GM19193 (cell line): Measurements from ENCODE around the gene MYH3.

ENCODE experiments used
- POLR2A ChIP-seq: IDR thresholded peaks from 4 replicates; pipeline ENCODE4 v1.6.1; 2011; ENCODE audit not compliant: insufficient read depth, insufficient read length; ENCODE audit errors: extremely low read depth

The MYH3 gene

GRCh38 chr17:10661437-10661836, 4.3 kb upstream of the MYH3 start:
- no peak for TF ChIP-seq POLR2A

DNA sequence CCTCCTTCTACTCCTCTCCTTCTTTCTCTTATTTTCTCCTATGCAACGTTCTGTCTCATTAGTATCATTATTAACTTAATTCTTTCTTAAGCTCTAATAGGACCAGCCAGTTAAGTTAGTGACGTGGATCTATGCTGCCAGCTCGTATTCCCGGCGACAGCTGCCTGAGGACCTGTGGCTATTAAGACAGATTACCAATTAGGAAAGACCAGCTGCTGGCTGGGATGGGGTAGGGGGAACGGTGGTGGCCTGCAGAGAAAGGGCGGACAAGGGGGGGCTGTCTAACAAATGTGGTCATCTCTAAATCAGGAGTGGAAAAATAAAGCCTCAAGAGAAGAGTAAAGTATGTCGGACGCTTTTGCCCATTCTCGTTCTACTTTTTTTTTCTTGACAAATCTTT, 770 bp upstream of the MYH3 start:
- no peak for TF ChIP-seq POLR2A

- TF ChIP-seq POLR2A = no peak
Observed at GRCh38 chr17:10653987-10654386, 3.1 kb downstream of the MYH3 start.

DNA sequence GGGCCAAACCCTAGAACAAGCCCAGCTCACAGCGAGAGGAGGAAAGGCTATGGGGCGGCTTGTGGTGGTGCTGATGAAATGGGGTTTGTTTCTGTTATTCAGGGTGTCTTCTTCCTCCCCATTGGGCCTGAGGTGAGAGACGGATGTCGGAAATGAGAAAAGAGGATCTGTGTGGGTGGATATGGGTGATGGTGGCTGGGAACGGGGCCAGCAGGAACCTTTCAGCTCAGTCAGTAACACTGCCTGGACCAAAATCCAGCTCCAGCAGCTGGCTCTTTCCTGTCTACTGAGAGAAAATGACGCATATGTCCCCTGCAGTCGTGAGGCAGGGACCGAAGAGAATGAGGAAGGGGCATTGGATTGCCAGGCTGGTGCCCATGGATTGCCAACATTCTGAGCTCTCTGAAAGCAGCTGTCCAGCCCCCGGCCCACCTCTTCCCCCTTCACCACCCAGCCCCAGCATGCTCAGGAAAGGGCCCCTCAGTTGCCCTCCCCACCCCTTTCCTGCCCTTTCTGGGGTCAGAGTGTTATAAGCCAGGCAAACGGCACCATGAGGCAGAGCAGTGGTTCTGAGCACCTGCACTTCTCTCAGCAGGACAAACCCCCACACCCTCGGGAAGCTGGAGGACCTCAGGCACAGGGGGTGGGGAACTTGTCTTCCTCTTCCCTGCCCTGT, 4.0 kb downstream of the MYH3 start:
- no peak for TF ChIP-seq POLR2A

DNA sequence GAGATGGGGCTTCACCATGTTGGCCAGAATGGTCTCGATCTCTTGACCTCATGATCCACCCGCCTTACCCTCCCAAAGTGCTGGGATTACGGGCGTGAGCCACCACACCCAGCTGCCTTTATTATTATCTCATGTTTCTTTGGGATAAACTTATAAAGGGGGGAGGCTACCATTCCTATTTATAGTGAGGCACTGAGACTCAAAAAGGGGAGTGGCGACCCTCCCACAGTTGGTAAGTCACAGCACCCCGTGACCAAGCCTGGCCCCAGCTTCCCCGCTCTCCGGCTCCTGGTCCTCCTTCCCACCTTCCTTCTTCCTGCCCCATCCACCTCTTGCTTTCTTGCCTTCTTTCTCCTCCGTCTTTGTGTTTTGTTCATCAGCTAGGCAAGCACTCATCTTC, 5.2 kb downstream of the MYH3 start:
- no peak for TF ChIP-seq POLR2A

DNA sequence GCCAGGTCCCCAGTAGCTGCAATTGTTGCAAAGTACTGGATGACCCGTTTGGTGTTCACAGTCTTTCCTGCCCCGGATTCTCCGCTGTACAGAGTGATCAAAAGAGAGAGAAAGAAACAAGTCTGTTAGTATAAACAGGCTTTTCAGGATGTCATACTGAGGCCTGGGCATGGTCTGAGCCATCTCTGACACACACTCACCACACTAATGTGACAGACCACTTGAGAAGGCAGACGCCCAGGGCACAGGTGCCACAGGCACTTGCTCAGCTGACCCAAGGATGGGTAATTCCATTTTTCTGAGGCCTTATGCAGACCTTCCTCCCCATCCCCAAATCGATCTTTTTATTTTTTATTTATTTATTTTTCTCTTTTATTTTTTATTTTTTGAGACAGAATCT, 7.5 kb downstream of the MYH3 start:
- no peak for TF ChIP-seq POLR2A

GRCh38 chr17:10648956-10649355, 8.2 kb downstream of the MYH3 start:
- no peak for TF ChIP-seq POLR2A

DNA sequence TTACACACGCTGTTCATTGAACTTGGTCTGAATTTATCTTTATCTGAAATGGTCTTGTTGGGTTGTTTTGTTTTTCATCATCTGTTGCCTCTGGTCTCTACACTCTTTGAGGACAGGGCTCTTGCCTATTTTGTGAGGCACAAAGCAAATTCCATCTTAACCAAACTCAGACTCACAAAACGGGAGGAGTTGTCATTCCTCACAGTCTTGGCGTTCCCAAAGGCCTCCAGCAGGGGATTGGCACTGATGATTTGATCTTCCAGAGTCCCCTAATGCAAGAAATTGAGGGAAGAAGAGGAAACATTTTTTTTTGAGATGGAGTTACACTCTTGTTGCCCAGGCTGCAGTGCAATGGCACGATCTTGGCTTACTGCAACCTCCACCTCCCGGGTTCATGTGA, 8.7 kb downstream of the MYH3 start:
- TF ChIP-seq POLR2A = no peak

GRCh38 chr17:10646392-10646990, 10.6 kb downstream of the MYH3 start:
- no peak for TF ChIP-seq POLR2A

DNA sequence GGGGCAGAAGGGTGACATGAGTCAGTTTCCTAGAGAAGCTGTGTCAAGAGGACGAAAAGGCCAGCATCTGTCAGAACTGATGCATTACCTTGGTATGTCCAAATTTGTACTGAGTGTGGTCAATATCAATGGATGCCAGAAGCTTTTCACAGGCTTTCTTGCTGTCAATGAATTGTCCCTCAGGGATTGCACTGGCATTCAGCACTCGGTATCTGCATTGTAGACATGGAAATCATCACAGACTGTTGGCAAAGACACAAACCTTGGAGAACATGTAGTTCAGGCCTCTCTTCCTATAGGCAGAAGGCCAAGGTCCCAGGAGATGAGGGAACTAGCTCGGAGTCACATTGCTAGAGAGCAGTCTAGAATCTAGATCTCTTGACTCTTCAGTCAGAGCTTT, 16.6 kb downstream of the MYH3 start:
- TF ChIP-seq POLR2A = no peak

GRCh38 chr17:10638151-10638550, 19.0 kb downstream of the MYH3 start:
- TF ChIP-seq POLR2A = no peak

- no peak for TF ChIP-seq POLR2A
Observed at GRCh38 chr17:10635290-10635689, 21.8 kb downstream of the MYH3 start.

DNA sequence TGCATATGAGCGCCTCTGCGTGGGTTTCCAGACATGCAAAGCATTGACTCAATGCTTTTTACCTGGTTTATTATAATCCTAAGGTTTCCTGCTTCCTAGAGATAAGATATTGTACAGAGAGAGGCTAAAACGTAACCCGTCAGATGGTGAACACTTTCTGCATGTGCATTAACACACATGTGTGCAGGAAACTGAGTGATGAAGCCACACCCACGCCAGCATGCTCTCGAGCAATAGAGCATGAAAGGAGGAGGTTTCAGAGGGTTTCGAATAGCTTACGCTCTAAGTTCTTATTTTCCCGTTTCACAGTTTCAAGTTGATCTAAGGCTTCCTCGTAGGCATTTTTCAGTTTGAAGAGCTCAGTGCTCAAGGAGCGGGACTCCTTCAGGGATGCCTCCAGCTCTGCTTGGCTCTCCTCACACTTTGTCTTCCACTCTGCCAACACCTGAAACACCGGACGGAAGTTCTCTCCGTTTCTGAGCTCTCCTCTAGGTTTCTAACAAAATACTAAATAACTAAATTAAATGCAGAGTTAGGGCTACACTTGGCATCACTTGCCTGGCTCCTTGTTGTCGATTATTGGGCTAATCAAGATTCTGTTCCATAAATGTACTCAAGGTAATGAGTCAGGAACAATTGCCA, 23.2 kb downstream of the MYH3 start:
- TF ChIP-seq POLR2A = no peak

DNA sequence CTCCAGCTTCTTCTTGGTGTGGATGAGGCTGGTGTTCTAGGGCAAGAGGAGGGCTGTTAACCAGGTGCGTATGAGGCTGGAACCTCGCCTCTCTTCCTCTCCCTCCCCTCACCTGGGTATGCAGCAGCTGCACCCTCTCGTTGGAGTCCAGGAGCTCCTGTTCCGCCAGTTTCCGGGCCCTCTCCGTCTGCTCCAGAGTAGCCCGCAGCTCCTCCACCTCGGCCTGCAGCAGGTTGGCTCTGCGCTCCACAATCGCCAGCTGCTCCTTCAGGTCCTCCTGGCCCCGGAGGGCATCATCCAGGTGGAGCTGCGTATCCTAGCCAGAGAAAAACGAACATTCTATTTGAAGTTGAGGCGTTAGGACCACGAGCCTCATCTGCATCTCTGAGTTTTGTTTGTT, 25.4 kb downstream of the MYH3 start:
- TF ChIP-seq POLR2A = no peak

DNA sequence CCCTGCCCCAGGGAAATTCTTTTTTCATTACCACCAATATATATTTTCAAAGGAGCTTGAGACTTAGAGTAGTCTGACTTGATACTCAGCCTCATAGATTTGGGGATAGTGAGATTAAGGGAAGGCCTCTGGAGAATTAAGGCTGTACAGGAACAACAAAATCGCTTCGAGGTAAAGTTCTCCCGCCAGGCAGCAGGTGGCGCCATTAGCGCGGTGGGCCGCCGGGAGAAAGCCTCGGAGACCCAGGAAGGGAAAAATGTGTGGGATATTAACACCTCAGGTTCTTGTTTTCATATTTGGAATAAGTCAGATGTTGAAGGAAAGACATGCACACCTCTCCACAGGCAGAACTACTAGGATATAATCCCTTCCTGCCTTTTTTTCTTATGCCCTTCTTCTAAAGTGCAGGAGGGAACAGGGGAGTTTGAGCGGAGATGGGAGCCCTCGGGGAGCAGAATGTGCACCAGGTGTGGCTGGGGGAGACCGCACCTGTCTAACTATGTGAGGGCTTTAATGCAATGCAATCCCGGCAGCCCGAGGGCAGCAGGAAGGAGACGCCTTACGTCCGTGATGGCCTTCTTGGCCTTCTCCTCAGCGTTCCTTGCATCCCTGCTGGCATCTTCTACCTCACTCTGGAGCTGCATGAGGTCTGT, 25.9 kb downstream of the MYH3 start:
- TF ChIP-seq POLR2A = no peak

GRCh38 chr17:10629706-10630105, 27.4 kb downstream of the MYH3 start:
- TF ChIP-seq POLR2A = no peak
